GM12878 (cell line): ENCODE measurements around the gene FASN. TPM values are rescaled to one million over a fixed set of nuclear protein-coding genes. Genes with fewer than 3 reads are reported as not detected.
A peak's percentile ranks its signal among the peaks of the same experiment; 100 is the strongest.

Experiments used
- BCL3 ChIP-seq: IDR thresholded peaks from 2 replicates; pipeline ENCODE4 v1.6.1; 2011; ENCODE audit warnings: borderline replicate concordance, low read depth, mild to moderate bottlenecking, moderate library complexity, low read length; ENCODE audit not compliant: insufficient read depth, poor library complexity, severe bottlenecking
- MTA3 ChIP-seq: IDR thresholded peaks from 2 replicates; pipeline ENCODE4 v1.6.1; 2012; ENCODE audit warnings: low read length, inconsistent platforms, borderline replicate concordance
- POLR2A ChIP-seq: IDR thresholded peaks from 2 replicates; pipeline ENCODE4 v1.6.1; 2011; ENCODE audit warnings: low read depth, mild to moderate bottlenecking, low read length
- PRDM15 ChIP-seq: fragments of 450-650 bp; formaldehyde crosslinking; IDR thresholded peaks from 2 replicates; pipeline ENCODE4 v1.4.0; 2020; ENCODE audit warnings: mild to moderate bottlenecking, moderate library complexity
- SMC3 ChIP-seq: IDR thresholded peaks from 2 replicates; pipeline ENCODE4 v1.6.1; 2011; ENCODE audit warnings: low read length, improper control_type of control experiment, borderline replicate concordance
- TBL1XR1 ChIP-seq: IDR thresholded peaks from 2 replicates; pipeline ENCODE4 v1.6.1; 2012; ENCODE audit warnings: low read depth, low read length, improper control_type of control experiment
- polyA plus RNA-seq, 11 experiments: library from polyadenylated mRNA; depleted of rRNA in 4 of 11; unstranded in 6 of 11; stranded (reverse) in 5 of 11; fragments of >200 nt; fragmentation: Nextera tagmentation in 4 of 11; fragmentation: Illumina TruSeq in 1 of 11; extraction: Ambion mirVana in 4 of 11; extraction: Trizol in 1 of 11; gene quantifications; 1 replicate in 1 of 11; 2 replicates in 10 of 11; pipeline versions ENCODE4 v1.2.1 to v1.2.3, GENCODE V29; 2011 to 2016; ENCODE audit warnings: inconsistent platforms in 2 of 11, missing spikeins in 2 of 11, low read depth in 1 of 11
- total RNA-seq, 4 experiments: library from RNA; depleted of rRNA in 3 of 4; stranded (reverse); fragments of >200 nt in 3 of 4; fragmentation: Illumina TruSeq in 1 of 4; extraction: Trizol in 1 of 4; gene quantifications; 2 replicates each; pipeline versions ENCODE4 v1.2.1 to v1.2.3, GENCODE V29; 2013 to 2021

FASN gene
- total and polyA plus RNA-seq, 10 of the 15 experiments (the other 5 are each of a cell fraction or from before 2014, with no cell fraction given): 0.19 to 333 (median 30.4) TPM

GRCh38 chr17:82076785-82077591 lies 21.0 kb downstream of the FASN start (continued):
- TF ChIP-seq PRDM15 (CRISPR knock-in tag) (no peak), SMC3 (no peak), MTA3 (0 out of 2 replicates have a peak, but pooled peaks have one; percentile 21), TBL1XR1 (no peak), POLR2A (peak; percentile 74), BCL3 (peak; percentile 8)
